Endothelial cell of umbilical vein (primary cell): ENCODE results near the gene NYAP1.

Source experiments
- CTCF ChIP-seq, 2 donors: IDR thresholded peaks; 1 replicate in 1 of 2; 2 replicates in 1 of 2; pipeline ENCODE4 v1.5.1; 2011; ENCODE audit warnings: low read length in 2 of 2, mild to moderate bottlenecking in 2 of 2, moderate library complexity in 2 of 2, control low read depth in 1 of 2, inconsistent platforms in 1 of 2, low read depth in 1 of 2; ENCODE audit not compliant: insufficient read depth in 1 of 2; ENCODE audit errors: extremely low read depth in 1 of 2
- EZH2 ChIP-seq: IDR thresholded peaks from 2 replicates; pipeline ENCODE4 v1.6.1; 2012; ENCODE audit warnings: borderline replicate concordance, low read depth, mild to moderate bottlenecking, moderate library complexity, low read length, inconsistent platforms; ENCODE audit not compliant: severe bottlenecking
- FOS ChIP-seq: IDR thresholded peaks from 2 replicates; pipeline ENCODE4 v1.6.1; 2011; ENCODE audit warnings: mild to moderate bottlenecking, low read length, moderate library complexity, borderline replicate concordance; ENCODE audit not compliant: insufficient read depth
- GATA2 ChIP-seq: IDR thresholded peaks from 2 replicates; pipeline ENCODE4 v1.7.0; 2011; ENCODE audit warnings: low read depth, mild to moderate bottlenecking, moderate library complexity, mixed read lengths, low read length; ENCODE audit not compliant: insufficient read length, insufficient read depth
- JUN ChIP-seq: IDR thresholded peaks from 2 replicates; pipeline ENCODE4 v1.6.1; 2011; ENCODE audit warnings: borderline replicate concordance, low read depth; ENCODE audit not compliant: insufficient read length, insufficient read depth
- MAX ChIP-seq: IDR thresholded peaks from 2 replicates; pipeline ENCODE4 v1.6.1; 2011; ENCODE audit not compliant: insufficient read depth, insufficient read length
- MYC ChIP-seq: IDR thresholded peaks from one replicate; pipeline ENCODE4 v1.6.1; 2011; ENCODE audit warnings: mild to moderate bottlenecking, low read depth, low read length
- POLR2A ChIP-seq: IDR thresholded peaks from 2 replicates; pipeline ENCODE4 v1.6.1; 2012; ENCODE audit warnings: low read depth, mild to moderate bottlenecking, control low read depth, low read length
- POLR2AphosphoS5 ChIP-seq: IDR thresholded peaks from 2 replicates; pipeline ENCODE4 v1.6.1; 2012; ENCODE audit warnings: low read depth, mild to moderate bottlenecking, control low read depth, low read length, moderate library complexity; ENCODE audit not compliant: insufficient read depth

- TF ChIP-seq JUN (no peak), CTCF (IDR thresholded peaks at IDR 0.05; ENCODE audit: extremely low read depth in 1 of 2, insufficient read depth in 1 of 2, low read depth in 1 of 2, low read length in 2 of 2) (no peak), EZH2 (no peak), FOS (no peak), MYC (no peak), POLR2A (no peak), MAX (no peak), POLR2AphosphoS5 (no peak), GATA2 (no peak)
Measured at GRCh38 chr7:100465299-100465698, 18.4 kb upstream of the NYAP1 start.
